HFFc6 (cell line): ENCODE measurements around the gene DNASE1L2. TPM values are rescaled to one million over a fixed set of nuclear protein-coding genes. Genes with fewer than 3 reads are reported as not detected.
A peak's percentile ranks its signal among the peaks of the same experiment; 100 is the strongest.

ENCODE experiments used
- DNase-seq: peaks from one replicate; pipeline ENCODE4 v3.0.0-alpha.2; 2018
- H3K27ac Mint-ChIP-seq: 2 replicates; pipeline ENCODE4 v1.8.0; 2020; ENCODE audit warnings: mild to moderate bottlenecking, mixed read lengths
- H3K27me3 Mint-ChIP-seq: 2 replicates; pipeline ENCODE4 v1.8.0; 2021; ENCODE audit warnings: mild to moderate bottlenecking, moderate library complexity, mixed read lengths; ENCODE audit not compliant: insufficient read depth
- H3K36me3 Mint-ChIP-seq: 2 replicates; pipeline ENCODE4 v1.8.0; 2021; ENCODE audit warnings: low read depth, mixed read lengths
- H3K4me1 Mint-ChIP-seq: 2 replicates; pipeline ENCODE4 v1.8.0; 2020; ENCODE audit warnings: low read depth, mixed read lengths
- H3K4me3 Mint-ChIP-seq: 2 replicates; pipeline ENCODE4 v1.8.0; 2020; ENCODE audit warnings: mild to moderate bottlenecking, moderate library complexity, mixed read lengths
- H3K9me3 Mint-ChIP-seq: 2 replicates; pipeline ENCODE4 v1.8.0; 2020; ENCODE audit warnings: mild to moderate bottlenecking, mixed read lengths
- total RNA-seq, 6 experiments: library from RNA; stranded (reverse); fragmentation: NEBNext Ultra II Directional; extraction: Animal tissue kit (Norgen Biotek cat#: 25700); gene quantifications; 2 replicates in 1 of 6; 3 replicates in 5 of 6; pipeline ENCODE4 v1.2.3, GENCODE V29; 2021
- TF ChIP-seq, protein P1 (sequence below): fragments of 200-600 bp; sonication (generic); IDR thresholded peaks from 2 replicates; pipeline ENCODE4 v1.5.0; 2021; ENCODE audit warnings: antibody characterized with exemption, mild to moderate bottlenecking

DNASE1L2 gene
- total RNA-seq, 6 experiments from 2014 or later, result 0.82 to 1.5 (median 1.1) TPM

DNA sequence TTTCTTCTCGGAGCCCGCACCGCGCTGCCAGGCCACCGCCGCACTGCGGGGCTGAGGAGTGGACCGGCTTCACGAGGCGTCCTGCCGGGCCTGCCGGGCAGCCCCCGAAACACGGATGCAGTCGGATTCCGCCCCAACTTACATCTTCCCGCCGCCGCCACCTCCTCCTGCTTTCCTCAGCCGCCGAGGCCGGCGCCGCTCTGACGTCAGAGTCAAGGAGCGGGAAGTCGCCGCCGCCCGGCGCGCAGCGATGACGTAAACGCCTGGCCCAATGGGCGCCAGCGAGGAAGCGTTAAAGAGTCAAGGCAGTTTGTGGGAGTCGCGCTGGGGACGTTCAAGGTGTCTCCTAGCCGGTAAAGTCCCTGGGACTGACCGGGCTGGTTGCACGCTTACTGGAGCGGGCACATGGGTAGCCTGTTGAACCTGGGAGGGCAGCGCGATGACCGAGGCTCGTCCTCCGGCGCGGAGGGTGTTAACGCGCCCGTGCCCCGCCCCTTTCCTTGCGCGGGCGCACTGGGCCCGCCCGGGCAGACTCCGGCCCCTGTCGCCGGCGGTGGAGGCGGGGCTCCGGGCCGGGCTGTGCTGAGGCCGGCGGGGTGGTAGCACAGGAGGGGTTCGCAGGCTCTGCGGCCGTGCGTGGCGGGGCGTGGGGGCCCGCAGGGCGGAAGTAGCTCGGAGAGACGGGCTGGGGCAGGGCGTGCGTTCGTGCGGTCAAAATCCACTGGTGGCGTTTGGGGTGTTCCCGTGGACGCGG is 31.8 kb downstream of the DNASE1L2 start, which contains the start of gene RNPS1:
TSS of gene RNPS1 (minus strand) at position 214 of the 754 bp plus-strand sequence. CDS start 3,483 bp downstream, outside the sequence.
- no peaks in the 10 kb centered on the region for H3K9me3 Mint-ChIP-seq
- H3K4me1 Mint-ChIP-seq, result peaks cover 42% of the 10 kb centered on the region
- peak within 1 kb of the TSS; percentile 97 for H3K27ac Mint-ChIP-seq
- no peaks in the 10 kb centered on the region for H3K27me3 Mint-ChIP-seq
- peaks cover 24% of the 10 kb centered on the region for H3K36me3 Mint-ChIP-seq
- H3K4me3 Mint-ChIP-seq, result peak within 1 kb of the TSS; percentile 91
- peak; percentile 91 for DNase-seq
- TF ChIP-seq, protein P1, sequence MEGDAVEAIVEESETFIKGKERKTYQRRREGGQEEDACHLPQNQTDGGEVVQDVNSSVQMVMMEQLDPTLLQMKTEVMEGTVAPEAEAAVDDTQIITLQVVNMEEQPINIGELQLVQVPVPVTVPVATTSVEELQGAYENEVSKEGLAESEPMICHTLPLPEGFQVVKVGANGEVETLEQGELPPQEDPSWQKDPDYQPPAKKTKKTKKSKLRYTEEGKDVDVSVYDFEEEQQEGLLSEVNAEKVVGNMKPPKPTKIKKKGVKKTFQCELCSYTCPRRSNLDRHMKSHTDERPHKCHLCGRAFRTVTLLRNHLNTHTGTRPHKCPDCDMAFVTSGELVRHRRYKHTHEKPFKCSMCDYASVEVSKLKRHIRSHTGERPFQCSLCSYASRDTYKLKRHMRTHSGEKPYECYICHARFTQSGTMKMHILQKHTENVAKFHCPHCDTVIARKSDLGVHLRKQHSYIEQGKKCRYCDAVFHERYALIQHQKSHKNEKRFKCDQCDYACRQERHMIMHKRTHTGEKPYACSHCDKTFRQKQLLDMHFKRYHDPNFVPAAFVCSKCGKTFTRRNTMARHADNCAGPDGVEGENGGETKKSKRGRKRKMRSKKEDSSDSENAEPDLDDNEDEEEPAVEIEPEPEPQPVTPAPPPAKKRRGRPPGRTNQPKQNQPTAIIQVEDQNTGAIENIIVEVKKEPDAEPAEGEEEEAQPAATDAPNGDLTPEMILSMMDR, result no peak

DNA sequence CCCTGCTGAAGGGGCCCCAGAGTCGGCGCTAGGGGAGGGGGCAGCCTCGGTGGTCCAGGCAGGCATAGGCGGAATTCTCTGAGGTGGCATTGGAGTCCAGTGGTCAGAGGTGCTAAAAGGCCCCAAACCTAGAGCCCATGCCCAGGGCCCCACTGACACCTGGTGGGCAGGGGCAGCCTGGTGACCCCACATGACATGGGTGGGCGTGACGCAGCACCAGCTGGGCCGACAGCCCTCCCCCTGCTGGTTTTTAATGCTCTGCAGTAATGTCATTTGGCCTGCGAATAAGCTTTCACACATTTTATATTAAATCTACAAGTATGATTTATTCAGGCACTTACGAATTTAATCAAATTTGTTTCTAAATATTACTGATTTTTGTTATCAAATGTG is 33.8 kb downstream of the DNASE1L2 start:
- peaks cover 30% of the 10 kb centered on the region for H3K4me1 Mint-ChIP-seq
- DNase-seq, result no peak
- no peaks in the 10 kb centered on the region for H3K27me3 Mint-ChIP-seq
- no peak overlapping the region for H3K27ac Mint-ChIP-seq
- H3K9me3 Mint-ChIP-seq, result no peaks in the 10 kb centered on the region
- H3K36me3 Mint-ChIP-seq, result peaks cover 13% of the 10 kb centered on the region
- H3K4me3 Mint-ChIP-seq, result peak overlapping the region; percentile 91; the same call in 1 of the 2 replicates
- TF ChIP-seq, protein P1, result peak; percentile 43

DNA sequence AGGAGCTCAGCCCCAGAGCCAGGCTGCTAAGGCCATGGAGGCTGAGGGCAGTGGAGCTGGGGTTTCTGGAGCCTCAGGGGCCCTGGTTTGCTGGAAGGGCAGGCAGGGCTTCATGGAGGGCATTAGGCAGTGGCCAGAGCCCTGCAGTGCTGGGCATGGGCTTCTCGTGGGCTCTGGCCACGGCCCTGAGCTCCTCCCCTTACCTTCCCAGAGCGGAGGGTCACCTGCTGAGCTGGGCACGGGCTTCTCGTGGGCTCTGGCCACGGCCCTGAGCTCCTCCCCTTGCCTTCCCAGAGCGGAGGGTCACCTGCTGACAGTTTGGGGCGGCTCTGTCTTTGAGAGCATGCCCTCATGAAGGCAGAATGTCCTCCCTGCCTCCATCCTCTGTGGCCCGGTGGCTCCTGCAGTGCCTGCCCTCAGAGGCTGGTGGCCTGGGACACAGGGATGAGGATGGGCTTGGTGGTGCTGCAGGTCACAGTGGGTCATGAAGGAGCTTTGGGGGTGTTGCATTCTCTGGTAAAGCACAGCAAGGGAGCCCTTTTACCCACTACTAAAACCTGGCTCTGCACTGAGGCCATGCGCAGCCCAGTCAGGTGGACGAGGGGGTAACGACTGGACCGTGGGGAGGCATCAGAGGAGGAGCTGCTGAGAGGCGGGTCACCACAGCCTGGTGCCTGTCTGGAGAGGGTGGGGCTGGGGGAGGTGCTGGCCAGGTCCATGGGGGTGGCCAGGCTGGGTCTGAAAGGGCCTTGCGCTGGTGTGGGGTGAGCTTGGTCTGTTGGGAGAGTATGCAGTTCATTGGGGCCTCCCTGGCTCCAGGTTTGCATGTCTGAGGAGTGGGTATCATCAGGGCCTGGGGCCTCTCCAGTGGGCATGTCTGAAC is 34.6 kb downstream of the DNASE1L2 start:
- H3K36me3 Mint-ChIP-seq, result peaks cover 9% of the 10 kb centered on the region
- no peak overlapping the region for H3K4me3 Mint-ChIP-seq
- H3K9me3 Mint-ChIP-seq, result no peaks in the 10 kb centered on the region
- TF ChIP-seq, protein P1, result no peak
- DNase-seq, result no peak
- H3K27ac Mint-ChIP-seq, result no peak overlapping the region
- peaks cover 22% of the 10 kb centered on the region for H3K4me1 Mint-ChIP-seq
- no peaks in the 10 kb centered on the region for H3K27me3 Mint-ChIP-seq

DNA sequence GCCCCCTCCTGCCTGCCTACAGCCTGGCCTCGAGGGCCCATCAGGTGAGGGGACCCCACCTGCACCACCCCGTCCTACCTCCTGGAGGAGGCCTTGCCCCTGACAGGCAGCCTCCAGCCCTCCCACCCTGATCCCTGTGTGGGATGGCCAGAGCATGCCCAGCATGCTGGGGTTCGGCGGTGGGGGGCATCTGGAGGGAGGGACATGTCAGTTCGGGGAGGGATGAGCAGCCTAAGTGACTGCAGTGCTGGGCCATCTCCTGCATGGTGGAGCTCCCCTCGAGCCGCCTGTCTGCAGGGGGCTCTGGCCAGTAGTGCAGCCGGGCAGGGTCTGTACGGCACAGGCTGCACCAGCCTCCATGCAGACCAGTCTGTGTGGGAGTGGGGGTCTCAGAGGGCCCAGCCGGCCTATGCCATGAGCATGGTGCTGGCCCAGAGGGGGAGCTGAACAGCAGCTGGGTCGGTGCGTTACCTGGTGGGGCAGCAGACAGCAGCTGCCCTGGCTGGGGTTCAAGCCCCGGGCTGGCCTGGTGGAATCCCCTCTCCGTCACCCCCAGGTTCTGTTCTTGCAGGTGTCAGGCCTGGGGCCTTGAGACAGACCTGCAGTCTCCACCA is 35.7 kb downstream of the DNASE1L2 start:
- no peak for DNase-seq
- TF ChIP-seq, protein P1, result no peak
- Mint-ChIP-seq H3K27me3 (no peaks in the 10 kb centered on the region), H3K4me1 (peaks cover 11% of the 10 kb centered on the region), H3K36me3 (peaks cover 2% of the 10 kb centered on the region; the same call in 1 of the 2 replicates), H3K27ac (no peak overlapping the region), H3K4me3 (no peak overlapping the region), H3K9me3 (no peaks in the 10 kb centered on the region)

DNA sequence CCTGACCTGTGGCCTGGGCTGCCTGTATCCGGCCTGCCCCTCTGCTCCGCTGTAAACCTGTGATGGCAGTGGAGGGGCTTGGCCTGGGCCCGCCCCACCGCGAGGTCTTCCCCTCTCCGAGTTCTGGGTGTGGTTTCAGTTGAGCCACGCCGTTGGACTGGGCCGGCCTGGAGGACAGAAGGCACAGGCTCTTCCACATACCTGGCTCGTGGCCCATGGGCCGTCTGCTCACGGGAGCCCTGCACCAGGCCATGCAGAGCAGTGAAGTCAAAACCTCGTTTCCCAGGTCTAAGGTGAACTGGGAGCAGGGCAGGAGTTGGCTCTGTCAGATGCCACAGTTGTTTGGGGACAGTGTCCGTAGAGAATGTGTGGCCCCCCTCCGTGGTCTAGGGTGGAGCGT is 37.2 kb downstream of the DNASE1L2 start:
- no peak for DNase-seq
- TF ChIP-seq, protein P1, result no peak
- Mint-ChIP-seq H3K4me1 (peaks cover 10% of the 10 kb centered on the region), H3K36me3 (no peaks in the 10 kb centered on the region), H3K27ac (no peak overlapping the region; the same call in 1 of the 2 replicates), H3K4me3 (no peak overlapping the region), H3K9me3 (no peaks in the 10 kb centered on the region), H3K27me3 (peaks cover 2% of the 10 kb centered on the region; the same call in 1 of the 2 replicates)
